Astrocyte (in vitro differentiated cells and primary cell): ENCODE results near the gene ZNF436.

ENCODE experiments used
- CTCF ChIP-seq: IDR thresholded peaks from 2 replicates; pipeline ENCODE4 v1.5.1; 2011; ENCODE audit warnings: low read depth, mild to moderate bottlenecking, inconsistent platforms, low read length, moderate library complexity; ENCODE audit not compliant: insufficient read depth
- EZH2 ChIP-seq: IDR thresholded peaks from 2 replicates; pipeline ENCODE4 v1.6.1; 2012; ENCODE audit warnings: mild to moderate bottlenecking, low read length, inconsistent platforms; ENCODE audit not compliant: insufficient read depth

- no peak for TF ChIP-seq CTCF
- no peak for TF ChIP-seq EZH2
Measured at GRCh38 chr1:23330846-23331245, 38.8 kb downstream of the ZNF436 start.
